GM19397 (cell line): ENCODE measurements around the gene NEBL.

Experiments
- ATAC-seq: cut with Tn5 transposase; IDR thresholded peaks from one replicate; pipeline ENCODE4 v1.9.1; 2021; ENCODE audit warnings: mild to moderate bottlenecking, moderate library complexity; ENCODE audit not compliant: unreplicated experiment

Gene NEBL

GRCh38 chr10:20908391-20908790, 11.3 kb upstream of the NEBL start:
- no peak for ATAC-seq

DNA sequence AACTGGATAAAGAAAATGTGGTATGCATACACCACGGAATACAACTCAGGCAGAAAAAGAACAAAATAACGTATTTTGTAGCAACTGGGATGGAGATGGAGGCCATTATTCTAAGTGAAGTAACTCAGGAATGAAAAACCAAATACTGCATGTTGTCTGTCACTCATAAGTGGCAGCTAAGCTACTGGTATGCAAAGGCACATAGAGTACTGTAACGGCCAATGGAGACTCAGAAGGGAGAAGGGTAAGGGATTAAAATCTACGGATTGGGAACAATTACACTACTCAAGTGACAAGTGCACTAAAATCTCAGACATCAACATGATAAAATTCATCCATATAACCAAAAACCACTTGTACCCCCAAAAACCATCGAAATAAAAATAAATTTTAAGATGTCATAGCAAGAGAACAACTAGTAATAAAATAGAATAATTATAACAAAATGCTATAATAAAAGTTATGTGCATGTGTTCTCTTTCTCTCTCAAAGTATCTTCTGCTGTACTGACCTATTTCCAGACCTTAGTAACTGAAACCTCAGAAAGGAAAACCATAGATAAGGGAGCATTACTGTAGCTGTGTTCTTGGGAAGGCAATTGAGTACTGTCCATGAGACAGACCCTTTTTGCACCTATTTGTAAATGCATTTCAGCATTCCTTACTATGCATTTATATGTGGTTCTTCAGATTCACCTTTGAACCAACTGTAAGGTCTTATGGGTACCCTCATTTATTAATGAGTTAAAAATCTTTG, 6.7 kb upstream of the NEBL start:
- no peak for ATAC-seq

DNA sequence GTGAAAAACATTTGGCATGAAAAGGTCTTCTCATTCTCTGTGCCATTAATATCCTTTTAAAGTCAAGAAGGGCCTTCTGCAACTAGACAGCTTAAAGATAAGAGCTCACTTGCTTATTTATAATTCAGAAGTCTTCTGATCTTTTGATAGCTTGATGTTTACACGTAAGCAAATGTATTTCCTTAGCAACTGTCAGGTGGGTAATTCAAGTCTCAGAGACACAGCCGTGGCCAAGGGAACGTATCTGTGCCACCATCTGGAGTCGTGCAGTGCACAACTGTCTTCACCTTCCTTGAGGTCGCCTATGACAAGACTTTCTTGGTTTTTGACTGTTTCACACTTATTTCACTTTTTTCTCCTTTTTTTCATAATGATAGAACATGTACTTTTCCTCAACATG, 4.0 kb upstream of the NEBL start:
- ATAC-seq = no peak

GRCh38 chr10:20898866-20899535, 1.9 kb upstream of the NEBL start:
- ATAC-seq = no peak

DNA sequence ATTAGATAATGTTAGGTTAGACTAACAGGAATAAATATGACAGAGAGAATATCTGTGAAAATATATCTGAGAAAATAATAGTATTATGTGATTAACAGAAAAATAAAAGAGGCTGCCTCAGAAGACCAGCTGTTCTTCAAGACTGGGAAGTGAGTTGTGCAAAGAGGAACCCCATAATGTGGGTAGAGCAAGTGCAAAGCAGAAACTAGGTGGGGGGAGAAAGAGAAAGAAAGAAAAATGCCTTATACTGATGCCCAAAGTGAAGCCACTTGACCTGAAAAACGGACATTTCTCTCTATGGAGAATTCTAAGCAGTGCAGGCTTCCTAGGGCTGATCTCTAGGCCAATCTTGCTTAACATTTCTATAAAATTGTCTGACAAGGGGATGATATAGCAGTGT, 3.8 kb downstream of the NEBL start:
- ATAC-seq = no peak

DNA sequence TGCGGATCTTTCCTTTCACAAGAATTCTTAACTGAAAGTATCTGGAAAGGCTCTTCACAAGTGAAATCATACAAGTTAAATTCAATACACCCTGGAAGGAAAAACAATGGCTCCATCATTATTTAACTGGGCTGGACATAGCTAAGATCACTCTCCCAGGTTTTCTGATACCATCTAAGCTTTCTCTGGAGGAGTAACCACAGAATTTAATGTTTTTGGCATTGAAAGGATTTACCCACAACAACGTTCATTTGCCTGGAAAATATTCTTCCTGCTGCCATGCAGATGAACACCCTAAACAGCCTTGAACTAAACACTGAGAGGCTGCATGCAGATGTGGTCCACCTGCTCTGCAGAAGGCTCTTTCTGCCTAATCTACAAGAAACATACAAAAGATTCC, 4.3 kb downstream of the NEBL start:
- ATAC-seq = no peak

DNA sequence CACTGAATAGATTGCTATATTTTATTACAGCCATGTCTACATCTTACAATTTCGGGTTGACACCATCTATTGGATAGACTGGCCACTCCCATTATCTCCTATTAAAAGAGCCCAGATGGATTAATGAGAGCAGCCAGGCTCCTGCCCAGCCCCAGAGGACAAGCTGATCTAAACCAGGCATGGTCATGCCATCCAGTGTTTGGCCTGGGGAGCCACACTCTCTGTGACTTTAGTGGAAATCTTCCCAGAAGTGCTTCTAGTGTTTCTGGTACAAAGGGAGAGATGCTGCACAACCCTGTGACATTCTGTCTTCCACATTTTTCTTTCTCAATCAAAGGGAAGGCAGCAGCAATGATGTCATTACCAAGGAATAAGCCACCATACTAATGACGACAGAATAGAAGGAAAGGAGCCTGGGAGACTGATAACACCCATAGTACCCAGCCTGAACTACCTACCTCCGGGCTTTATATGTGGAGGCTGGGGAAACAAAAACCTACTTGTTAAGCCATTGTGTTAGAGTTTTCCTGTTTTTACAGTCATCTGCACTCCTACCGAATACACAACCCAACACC, 5.0 kb downstream of the NEBL start:
- ATAC-seq = no peak

GRCh38 chr10:20891338-20891714, 5.8 kb downstream of the NEBL start:
- no peak for ATAC-seq

DNA sequence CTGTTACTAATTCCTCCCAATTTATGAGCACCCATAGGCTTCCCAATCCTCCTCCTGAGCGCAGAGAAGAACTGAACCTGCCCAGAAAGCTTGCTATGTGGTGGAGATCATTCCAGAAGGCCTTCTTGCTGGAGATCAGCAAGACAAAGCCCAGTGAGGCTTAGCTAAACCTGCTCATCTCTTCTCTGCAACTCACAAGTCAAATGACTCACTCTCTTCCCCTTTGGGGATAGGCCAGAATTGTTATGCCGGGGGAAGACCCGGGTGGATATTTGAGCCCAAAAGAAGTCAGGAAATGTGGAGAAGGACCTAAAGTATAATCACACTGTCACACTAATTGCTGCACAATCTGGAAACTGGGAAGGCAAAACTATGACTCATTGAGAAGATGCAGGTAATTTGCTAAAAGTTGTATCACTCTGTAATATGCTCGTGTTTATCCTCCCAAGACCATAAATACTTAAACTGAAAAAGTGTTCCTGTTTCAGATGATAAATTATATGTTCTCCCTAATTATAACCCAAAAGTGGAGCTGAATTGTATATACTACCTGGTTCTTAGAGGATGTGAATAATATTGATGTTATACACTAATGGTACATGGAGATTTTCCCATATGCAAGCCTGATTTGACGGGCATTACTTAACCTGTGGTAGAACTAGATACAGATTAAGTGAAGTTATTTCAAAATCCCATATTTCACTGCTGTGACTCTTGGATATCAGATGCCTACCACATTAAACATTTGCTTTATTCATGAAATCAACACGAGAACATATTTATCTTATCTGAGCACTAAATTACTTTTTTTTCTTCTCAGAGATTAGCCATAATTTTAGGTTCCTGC, 6.4 kb downstream of the NEBL start:
- ATAC-seq = no peak

DNA sequence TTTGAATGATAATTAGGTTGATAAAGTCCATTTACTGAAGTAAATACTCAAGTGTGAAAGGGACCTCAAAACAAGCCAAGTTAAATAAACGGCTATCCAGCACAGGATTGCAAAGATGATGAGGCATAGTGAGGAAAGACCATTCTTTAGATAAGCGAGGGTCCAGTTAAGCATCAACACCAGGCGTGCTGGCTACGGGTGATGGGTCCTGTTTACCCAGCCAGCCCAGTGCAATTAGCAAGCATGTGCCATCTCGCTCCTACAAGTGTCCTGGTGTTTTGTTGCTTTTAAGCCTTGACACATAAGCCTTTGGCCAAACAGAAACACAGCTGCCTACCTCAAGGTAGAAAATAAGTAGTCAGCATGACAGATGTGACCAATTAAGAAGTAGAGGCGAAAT, 7.1 kb downstream of the NEBL start:
- no peak for ATAC-seq

DNA sequence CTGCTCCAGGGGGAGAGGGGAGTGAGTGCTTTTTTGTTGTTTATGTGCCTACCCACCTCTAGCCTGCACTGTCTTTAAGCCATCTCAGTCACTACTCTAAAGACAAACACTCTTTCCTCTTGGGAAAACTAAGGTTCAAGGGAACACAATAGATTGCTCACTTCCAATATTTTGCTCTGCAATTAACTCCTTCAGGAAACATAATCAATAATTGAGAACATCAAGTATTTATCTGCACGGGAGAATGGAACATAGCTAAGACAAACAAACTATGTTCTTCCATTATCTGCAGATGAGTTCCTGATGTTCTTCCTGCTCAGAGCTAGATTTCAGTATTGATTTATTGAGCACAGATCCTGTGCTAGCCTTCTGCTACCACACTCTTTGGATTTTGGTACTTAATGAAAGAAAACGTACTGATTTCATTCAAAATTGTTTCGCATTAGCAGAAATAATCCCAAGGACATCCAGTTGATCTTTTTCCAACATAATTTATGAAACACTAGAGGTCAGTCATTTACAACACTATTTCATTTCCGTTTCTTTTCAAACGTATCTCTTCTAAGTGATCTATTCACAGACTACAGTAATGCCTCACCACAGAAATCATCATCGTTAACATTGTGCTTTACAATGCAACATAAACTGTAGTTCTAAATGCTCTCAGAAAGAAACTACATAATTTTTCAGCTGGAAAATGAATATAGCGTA, 8.3 kb downstream of the NEBL start:
- ATAC-seq = no peak

DNA sequence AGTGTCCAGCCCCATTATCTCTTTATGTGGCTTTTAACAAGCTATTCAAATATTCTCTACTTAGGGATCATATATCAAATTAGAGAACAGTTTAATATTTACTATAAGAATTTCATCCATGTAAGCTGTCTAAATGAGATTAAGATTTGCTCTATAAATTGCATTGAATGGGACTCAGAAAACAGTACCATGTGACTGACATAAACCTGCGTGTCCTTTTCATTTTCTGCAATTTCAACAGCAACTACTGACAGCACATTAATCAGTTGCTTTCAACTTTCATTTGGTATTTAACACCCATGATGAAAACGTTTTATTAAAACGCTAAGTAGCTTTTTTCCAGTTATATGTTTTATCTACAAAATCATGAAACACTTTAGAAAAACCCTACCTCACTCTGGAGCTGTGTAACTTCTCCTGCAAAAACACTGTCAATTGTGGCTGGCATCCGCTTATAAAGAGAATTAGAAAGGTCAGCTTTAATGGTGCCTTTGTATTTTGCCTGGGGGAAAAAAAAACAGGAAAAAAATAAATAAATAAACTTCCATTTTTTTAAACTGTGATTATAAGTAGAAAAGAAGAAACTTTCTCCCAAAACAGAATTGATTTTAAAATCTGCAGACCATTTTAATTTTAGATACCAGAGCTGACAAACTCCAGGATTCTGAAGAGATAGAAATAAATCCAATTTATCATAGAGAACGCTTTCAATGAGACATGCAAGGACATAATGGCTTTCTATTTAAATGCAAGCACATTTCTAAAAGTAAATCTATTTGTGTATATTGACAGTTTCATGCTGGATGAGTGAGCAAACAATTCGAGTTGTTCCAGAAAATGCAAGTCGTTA, 9.2 kb downstream of the NEBL start:
- ATAC-seq = no peak

- ATAC-seq = no peak
These were observed 11.4 kb downstream of the NEBL start for GRCh38 chr10:20885678-20886077.

GRCh38 chr10:20883552-20883951, 13.6 kb downstream of the NEBL start:
- no peak for ATAC-seq

DNA sequence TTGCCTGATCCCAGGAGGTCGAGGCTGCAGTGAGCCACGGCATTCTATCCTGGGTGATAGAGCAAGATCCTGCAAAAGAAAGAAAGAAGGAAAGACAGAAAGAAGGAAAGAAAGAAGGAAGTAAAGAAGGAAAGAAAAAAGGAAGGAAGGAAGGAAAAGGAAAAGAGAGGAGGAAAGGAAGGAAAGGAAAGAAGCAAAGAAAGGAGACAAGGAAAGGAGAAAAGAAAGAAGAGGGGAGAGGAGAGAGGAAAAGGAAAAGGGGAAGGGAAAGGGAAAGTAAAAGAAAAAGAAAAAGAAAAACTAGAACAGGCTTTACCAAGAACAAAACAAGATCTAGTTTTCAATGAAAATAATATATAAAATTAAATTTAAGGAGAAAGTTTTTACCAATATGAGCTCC, 15.0 kb downstream of the NEBL start:
- ATAC-seq = no peak

GRCh38 chr10:20879136-20879535, 18.0 kb downstream of the NEBL start:
- no peak for ATAC-seq

GRCh38 chr10:20877986-20878983, 18.8 kb downstream of the NEBL start:
- no peak for ATAC-seq

- no peak for ATAC-seq
These were observed 19.6 kb downstream of the NEBL start for GRCh38 chr10:20877554-20877953.

DNA sequence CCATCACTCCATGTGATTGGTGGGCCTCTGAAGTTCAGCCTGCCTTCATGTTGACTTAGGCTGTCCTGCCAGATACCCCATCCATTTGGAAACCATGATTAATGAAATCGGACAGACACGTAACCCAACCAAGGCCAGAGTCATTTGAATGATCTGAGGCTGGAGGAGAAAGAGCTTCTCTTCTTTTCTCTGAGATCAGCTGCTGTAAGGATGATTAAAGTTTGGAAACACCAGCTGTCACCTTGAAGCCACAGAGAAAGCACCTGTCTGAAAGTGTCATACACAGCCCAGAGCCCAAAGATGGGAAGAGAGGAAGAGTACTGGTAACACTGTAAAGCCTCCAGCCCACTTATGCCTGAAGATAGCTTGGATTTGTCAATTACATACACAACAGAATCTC, 22.9 kb downstream of the NEBL start:
- ATAC-seq = no peak
